GM18873 (cell line): ENCODE results near the gene SDR42E2.
"Not testable (repeated sequence)": the region's sequence is repeated elsewhere in the genome, so short reads cannot be mapped to it uniquely, and the experiment has no call there.

Experiments used
- ATAC-seq: cut with Tn5 transposase; IDR thresholded peaks from one replicate; pipeline ENCODE4 v1.9.1; 2021; ENCODE audit warnings: mild to moderate bottlenecking, moderate library complexity, moderate number of reproducible peaks; ENCODE audit not compliant: unreplicated experiment, low FRiP score

The SDR42E2 gene

GRCh38 chr16:22207715-22208360 lies 45.5 kb downstream of the SDR42E2 start:
- ATAC-seq = no peak

DNA sequence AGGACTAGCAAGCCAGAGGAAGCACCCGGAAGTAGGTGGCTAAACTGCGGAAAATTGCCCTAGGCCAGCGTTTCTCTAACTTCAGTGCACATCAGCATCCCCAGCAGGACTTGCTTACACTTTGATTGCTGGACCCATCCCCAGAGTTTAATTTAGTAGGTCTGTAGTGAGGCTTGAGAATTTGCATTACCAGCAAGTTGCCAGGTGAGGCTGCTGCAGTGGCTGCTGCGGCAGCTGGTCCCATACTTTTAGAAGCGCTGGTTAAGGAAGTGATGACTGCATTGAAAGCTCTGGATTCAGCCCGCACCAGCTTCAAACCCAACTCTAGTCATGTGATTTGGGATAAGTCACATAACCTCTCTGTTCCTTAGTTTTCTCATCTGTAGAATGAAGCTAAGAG lies 48.0 kb downstream of the SDR42E2 start:
- ATAC-seq = no peak

DNA sequence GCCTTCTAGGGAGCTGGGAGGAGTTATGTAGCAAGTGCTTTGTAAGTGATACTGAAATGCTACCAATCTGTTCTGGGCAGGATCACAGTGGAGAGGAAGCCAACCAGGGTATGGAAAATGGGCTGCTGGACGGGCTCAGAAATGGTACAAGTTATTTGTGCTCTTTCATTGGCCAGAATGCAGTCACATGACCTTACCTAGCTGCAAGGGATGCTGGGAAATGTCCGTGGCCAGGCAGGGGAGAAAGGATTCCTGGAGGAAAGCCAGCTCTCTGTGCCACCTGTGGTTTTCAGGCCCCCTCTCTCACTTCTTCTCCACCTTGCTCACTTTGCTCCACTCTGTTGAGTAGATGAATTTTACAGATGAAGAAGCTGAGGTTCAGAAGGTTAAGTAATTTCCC lies 48.5 kb downstream of the SDR42E2 start:
- no peak for ATAC-seq

GRCh38 chr16:22213236-22213635 lies 50.9 kb downstream of the SDR42E2 start:
- ATAC-seq = no peak

DNA sequence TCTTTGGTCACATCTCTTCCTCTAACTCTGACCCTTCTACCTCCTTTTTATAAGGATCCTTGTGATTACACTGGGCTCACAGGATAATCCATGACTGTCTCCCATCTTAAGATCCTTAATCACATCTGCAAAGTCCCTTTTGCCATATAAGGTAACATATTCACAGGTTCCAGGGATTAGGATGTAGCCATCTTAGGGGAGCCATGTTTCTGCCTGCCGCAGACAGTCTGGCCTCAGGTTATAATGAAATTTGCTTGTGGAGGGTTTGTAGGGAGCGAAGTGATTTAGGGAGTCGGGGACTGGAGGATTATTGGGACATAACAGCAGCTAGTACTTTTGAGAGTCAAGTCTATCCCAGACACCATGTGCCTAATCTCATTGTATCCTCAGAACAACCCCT lies 51.5 kb downstream of the SDR42E2 start:
- no peak for ATAC-seq

- ATAC-seq = no peak
These were observed 52.1 kb downstream of the SDR42E2 start for GRCh38 chr16:22214402-22214801.

- no peak for ATAC-seq
These were observed 52.6 kb downstream of the SDR42E2 start for GRCh38 chr16:22214889-22215288.

- no peak for ATAC-seq
These were observed 54.0 kb downstream of the SDR42E2 start for GRCh38 chr16:22216191-22216831.

GRCh38 chr16:22216832-22217225 lies 54.5 kb downstream of the SDR42E2 start:
- not testable (repeated sequence) for ATAC-seq

DNA sequence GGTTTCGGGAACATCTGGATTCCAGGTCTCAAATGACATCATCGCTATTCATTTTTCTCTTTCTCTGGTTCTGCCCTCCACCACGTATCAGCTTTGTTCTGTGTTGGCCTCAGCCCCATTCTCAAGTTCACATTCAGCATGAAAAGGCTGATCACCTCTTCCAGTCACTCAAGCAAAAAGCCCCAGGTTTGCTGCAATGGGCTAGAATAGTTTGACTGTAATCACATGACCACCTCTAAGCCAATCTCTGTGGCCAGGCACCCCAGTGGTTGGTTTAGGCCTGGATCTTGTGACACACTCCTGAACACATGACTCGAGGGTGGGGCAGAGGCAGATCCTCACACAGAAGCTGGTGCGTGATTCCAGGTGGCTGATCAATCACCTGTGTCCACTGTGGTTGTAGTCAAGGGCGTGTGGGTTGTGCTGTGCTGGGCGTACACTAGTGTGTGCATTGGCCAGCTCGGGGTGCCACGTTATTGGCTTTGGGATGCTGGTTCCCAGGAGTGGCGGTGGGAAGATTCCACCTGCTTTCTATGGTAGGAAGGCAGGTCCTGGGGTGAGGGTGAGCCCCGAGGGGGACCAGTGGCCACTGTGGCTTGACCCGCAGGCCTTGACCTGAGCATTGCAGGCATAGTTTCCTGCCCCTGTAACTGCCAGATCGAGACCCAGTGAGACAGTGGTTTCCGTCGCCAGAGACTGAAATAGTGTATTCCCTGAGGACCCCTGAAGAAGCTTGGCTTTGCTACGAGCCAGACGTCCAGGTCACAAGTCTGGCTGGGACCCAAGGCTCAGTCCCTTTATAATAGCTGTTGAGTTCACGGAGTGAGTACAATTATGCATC lies 55.8 kb downstream of the SDR42E2 start:
- no peak for ATAC-seq

GRCh38 chr16:22219389-22220068 lies 57.2 kb downstream of the SDR42E2 start:
- no peak for ATAC-seq

- ATAC-seq = no peak
These were observed 57.7 kb downstream of the SDR42E2 start for GRCh38 chr16:22220069-22220440.

DNA sequence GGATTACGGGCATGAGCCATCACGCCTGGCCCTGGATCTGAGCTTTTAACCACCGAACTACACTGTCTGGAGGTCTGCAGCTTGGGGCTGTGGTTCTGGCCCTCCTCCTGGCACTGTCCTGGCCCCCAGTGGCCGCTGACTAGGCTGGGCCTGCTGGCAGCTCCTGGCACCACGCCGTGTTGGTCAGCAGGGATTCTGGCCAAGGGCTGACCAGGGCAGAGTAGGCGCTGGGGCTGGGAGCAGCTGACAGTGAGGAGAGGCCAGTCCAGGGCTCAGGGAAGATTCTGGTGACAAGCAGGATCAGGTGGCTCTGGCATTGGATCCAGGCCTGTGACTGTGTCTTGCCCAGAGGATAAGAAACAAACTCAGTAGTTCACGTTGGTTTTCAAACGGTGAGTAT lies 58.4 kb downstream of the SDR42E2 start:
- no peak for ATAC-seq

DNA sequence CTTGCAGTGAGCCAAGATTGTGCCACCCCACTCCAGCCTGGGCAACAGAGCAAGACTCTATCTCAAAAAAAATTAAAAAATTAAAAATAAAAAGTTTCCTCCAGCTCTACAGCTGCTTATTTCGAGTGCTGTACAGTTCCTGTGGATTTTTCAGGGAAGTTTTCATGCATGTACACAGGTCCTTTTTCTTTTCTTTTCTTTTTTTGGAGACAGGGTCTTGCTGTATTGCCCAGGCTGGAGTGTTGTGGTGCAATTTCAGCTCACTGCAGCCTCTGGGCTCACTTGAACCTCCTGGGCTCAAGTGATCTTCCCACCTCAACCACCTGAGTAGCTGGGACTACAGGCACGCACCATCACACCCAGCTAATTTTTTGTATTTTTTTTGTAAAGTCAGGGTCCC lies 59.7 kb downstream of the SDR42E2 start:
- no peak for ATAC-seq

DNA sequence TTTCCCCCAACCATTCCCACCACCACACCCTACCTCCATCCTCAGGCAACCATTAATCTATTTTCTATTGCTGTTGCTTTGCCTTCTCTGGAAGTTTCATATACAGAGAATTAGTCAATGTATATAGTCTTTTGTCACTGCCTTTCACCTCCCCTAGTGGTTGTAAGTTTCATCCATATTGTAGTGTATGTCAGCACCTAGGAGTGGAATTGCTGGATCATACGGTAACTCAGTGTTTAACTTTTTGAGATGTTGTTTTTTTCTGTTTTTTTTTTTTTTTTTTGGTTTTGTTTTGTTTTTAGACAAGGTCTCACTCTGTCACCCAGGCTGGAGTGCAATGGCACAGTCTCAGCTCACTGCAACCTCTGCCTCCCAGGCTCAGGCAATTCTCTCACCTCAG lies 60.7 kb downstream of the SDR42E2 start:
- no peak for ATAC-seq

DNA sequence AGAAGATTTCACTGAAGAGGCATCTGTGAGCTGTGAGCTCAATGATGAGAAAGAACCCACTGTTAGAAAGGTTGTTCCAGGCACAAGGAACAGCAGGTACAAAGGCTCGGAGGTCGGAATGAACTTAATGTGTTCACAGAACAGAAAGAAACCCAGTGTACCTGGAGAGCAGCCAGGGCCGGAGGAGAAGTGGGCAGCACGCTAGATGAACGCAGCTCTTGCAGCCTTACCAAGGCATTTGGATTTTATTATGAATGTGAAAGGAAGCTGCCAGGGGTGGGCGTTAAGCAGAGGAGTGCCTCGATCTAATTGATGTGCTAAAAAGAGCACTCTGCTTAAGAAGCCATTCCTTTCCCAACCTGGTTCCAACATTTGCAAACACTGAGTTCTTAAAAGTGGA lies 62.8 kb downstream of the SDR42E2 start:
- ATAC-seq = no peak

DNA sequence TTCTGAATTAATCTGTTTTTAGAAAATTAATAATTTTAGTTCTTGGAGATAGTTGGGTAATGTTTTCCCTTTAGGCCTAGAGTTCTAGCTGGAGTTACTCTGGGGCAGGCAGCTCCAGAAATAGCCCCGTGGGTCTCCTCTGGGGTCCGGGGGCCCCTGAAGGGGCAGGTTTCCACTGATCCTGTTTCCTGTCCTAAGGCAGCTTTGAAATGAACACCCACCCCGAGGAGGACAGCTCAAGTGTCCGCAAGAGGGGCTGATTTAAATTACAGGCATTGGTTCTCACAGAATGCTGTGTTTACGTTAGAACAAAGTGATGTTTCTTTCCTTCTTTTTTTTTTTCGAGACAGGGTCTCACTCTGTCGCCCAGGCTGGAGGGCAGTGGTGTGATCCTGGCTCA lies 67.6 kb downstream of the SDR42E2 start:
- ATAC-seq = no peak

- ATAC-seq = no peak
These were observed 70.2 kb downstream of the SDR42E2 start for GRCh38 chr16:22232277-22233036.

DNA sequence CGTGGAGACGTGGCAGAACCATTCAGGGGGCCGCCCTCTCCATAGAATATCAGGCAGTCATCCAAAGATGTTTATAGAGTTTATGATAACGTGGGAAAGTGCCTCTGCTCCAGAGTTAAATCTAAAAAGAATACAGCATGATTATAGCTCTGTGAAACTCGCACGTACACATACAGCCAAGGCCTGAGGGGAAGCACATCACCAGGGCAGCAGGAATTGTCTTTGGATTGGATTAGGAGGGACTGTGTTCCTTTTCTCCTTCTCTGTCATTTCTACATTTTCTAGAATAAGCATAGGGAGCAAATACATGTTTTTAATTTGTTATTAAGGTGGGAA lies 70.7 kb downstream of the SDR42E2 start:
- no peak for ATAC-seq
